Neural cell (in vitro differentiated cells): ENCODE data around the gene CPA5. TPM values are rescaled to one million over a fixed set of nuclear protein-coding genes. Genes with fewer than 3 reads are reported as not detected.

Experiments used
- H2AFZ ChIP-seq: fragments of 200-600, 300-800 bp; sonication (generic), shearing (Covaris generic); 2 replicates; pipeline ENCODE4 v1.6.0; 2014; ENCODE audit warnings: low read depth, mild to moderate bottlenecking, antibody characterized with exemption, low read length, moderate library complexity
- H3F3A ChIP-seq: fragments of 200-600 bp; shearing (Covaris generic); 2 replicates; pipeline ENCODE4 v1.6.1; 2016; ENCODE audit warnings: mild to moderate bottlenecking, moderate library complexity, mixed read lengths, antibody characterized with exemption, low read length; ENCODE audit not compliant: insufficient read depth, poor library complexity, severe bottlenecking
- H3K27ac ChIP-seq: fragments of 200-600, 300-800 bp; sonication (generic), shearing (Covaris generic); 2 replicates; pipeline ENCODE4 v1.5.1; 2014; ENCODE audit warnings: mild to moderate bottlenecking, low read length, moderate library complexity
- H3K27me3 ChIP-seq: fragments of 300-800, 200-600 bp; sonication (generic), shearing (Covaris generic); 2 replicates; pipeline ENCODE4 v1.6.0; 2014; ENCODE audit warnings: mild to moderate bottlenecking, low read depth, low read length, moderate library complexity; ENCODE audit not compliant: insufficient read depth
- H3K36me3 ChIP-seq: fragments of 300-800, 200-600 bp; sonication (generic), shearing (Covaris generic); 2 replicates; pipeline ENCODE4 v1.5.1; 2014; ENCODE audit warnings: mild to moderate bottlenecking, antibody characterized with exemption, low read length, moderate library complexity; ENCODE audit not compliant: insufficient read depth
- H3K4me2 ChIP-seq: fragments of 300-800, 200-600 bp; sonication (generic), shearing (Covaris generic); 2 replicates; pipeline ENCODE4 v1.6.0; 2014; ENCODE audit warnings: mild to moderate bottlenecking, low read length
- H3K4me3 ChIP-seq: fragments of 300-800, 200-600 bp; sonication (generic), shearing (Covaris generic); 2 replicates; pipeline ENCODE4 v1.5.1; 2014; ENCODE audit warnings: mild to moderate bottlenecking, low read length, moderate library complexity
- H3K79me2 ChIP-seq: fragments of 200-600 bp; shearing (Covaris generic); replicated peaks from 2 replicates; pipeline ENCODE4 v1.6.0; 2014; ENCODE audit warnings: mild to moderate bottlenecking, low read length, moderate library complexity; ENCODE audit not compliant: insufficient read depth
- H3K9ac ChIP-seq: fragments of 300-800, 200-600 bp; sonication (generic), shearing (Covaris generic); 2 replicates; pipeline ENCODE4 v1.6.1; 2016; ENCODE audit warnings: mild to moderate bottlenecking, low read length, mixed read lengths
- H3K9me2 ChIP-seq: fragments of 200-600 bp; shearing (Covaris generic); 2 replicates; pipeline ENCODE4 v1.6.1; 2016; ENCODE audit warnings: mild to moderate bottlenecking, low read length, mixed read lengths; ENCODE audit not compliant: insufficient read depth
- H3K9me3 ChIP-seq: fragments of 200-600, 300-800 bp; sonication (generic), shearing (Covaris generic); 2 replicates; pipeline ENCODE4 v1.6.1; 2016; ENCODE audit warnings: mild to moderate bottlenecking, mixed run types, low read length, moderate library complexity, mixed read lengths
- H4K20me1 ChIP-seq: fragments of 200-600 bp; shearing (Covaris generic); 2 replicates; pipeline ENCODE4 v1.6.1; 2016; ENCODE audit warnings: mild to moderate bottlenecking, mixed run types; ENCODE audit not compliant: insufficient read depth
- CTCF ChIP-seq: fragments of 450-650 bp; IDR thresholded peaks from 2 replicates; pipeline ENCODE4 v1.5.1; 2014; ENCODE audit warnings: antibody characterized with exemption, mild to moderate bottlenecking, moderate library complexity; ENCODE audit not compliant: poor library complexity, severe bottlenecking
- EP300 ChIP-seq: fragments of 450-650 bp; conservative IDR thresholded peaks from 2 replicates; pipeline ENCODE4 v1.6.1; 2014; ENCODE audit warnings: antibody characterized with exemption, mild to moderate bottlenecking, moderate library complexity; ENCODE audit not compliant: poor library complexity, severe bottlenecking
- EZH2 ChIP-seq: fragments of 200-600, 300-800 bp; shearing (Covaris generic), sonication (generic); IDR thresholded peaks from 2 replicates; pipeline ENCODE4 v1.6.1; 2014; ENCODE audit warnings: antibody characterized with exemption, low read length, borderline replicate concordance, mild to moderate bottlenecking; ENCODE audit not compliant: insufficient read depth, poor library complexity, severe bottlenecking
- MXI1 ChIP-seq: fragments of 450-650 bp; conservative IDR thresholded peaks from 2 replicates; pipeline ENCODE4 v1.6.1; 2014; ENCODE audit warnings: antibody characterized with exemption, mild to moderate bottlenecking; ENCODE audit not compliant: poor library complexity, severe bottlenecking
- POLR2AphosphoS5 ChIP-seq: IDR thresholded peaks from 2 replicates; pipeline ENCODE4 v1.6.1; 2012
- RAD21 ChIP-seq: fragments of 450-650 bp; conservative IDR thresholded peaks from 2 replicates; pipeline ENCODE4 v1.6.1; 2014; ENCODE audit warnings: antibody characterized with exemption, mild to moderate bottlenecking, moderate library complexity
- SMC3 ChIP-seq: fragments of 450-650 bp; conservative IDR thresholded peaks from 2 replicates; pipeline ENCODE4 v1.6.1; 2014; ENCODE audit warnings: antibody characterized with exemption, mild to moderate bottlenecking, moderate library complexity; ENCODE audit not compliant: poor library complexity
- TAF1 ChIP-seq: IDR thresholded peaks from 2 replicates; pipeline ENCODE4 v1.6.1; 2012; ENCODE audit warnings: low read depth
- polyA plus RNA-seq: library from polyadenylated mRNA; depleted of rRNA; stranded (reverse); fragments of >200 nt; gene quantifications from 2 replicates; pipeline ENCODE4 v1.2.3, GENCODE V29; 2014
- TF ChIP-seq, protein P1 (sequence below): IDR thresholded peaks from 2 replicates; pipeline ENCODE4 v1.6.1; 2012; ENCODE audit warnings: borderline replicate concordance

The CPA5 gene
- polyA plus RNA-seq, 1 donor from 2014 or later, result not detected

GRCh38 chr7:130390486-130390885, 45.9 kb downstream of the CPA5 start:
- Histone ChIP-seq H4K20me1 (no peaks in the 10 kb centered on the region), H3K27me3 (no peaks in the 10 kb centered on the region), H3K4me3 (no peak overlapping the region), H3K36me3 (no peaks in the 10 kb centered on the region), H3K79me2 (no peaks in the 10 kb centered on the region), H3F3A (no peaks in the 10 kb centered on the region), H3K4me2 (no peak overlapping the region), H3K9me2 (no peaks in the 10 kb centered on the region), H3K9ac (no peak overlapping the region), H3K27ac (no peak overlapping the region), H2AFZ (no peak overlapping the region), H3K9me3 (no peaks in the 10 kb centered on the region)
- TF ChIP-seq CTCF (no peak), TAF1 (no peak), RAD21 (no peak), SMC3 (no peak), EZH2 (no peak), EP300 (no peak), MXI1 (no peak), POLR2AphosphoS5 (no peak)
- TF ChIP-seq, protein P1, sequence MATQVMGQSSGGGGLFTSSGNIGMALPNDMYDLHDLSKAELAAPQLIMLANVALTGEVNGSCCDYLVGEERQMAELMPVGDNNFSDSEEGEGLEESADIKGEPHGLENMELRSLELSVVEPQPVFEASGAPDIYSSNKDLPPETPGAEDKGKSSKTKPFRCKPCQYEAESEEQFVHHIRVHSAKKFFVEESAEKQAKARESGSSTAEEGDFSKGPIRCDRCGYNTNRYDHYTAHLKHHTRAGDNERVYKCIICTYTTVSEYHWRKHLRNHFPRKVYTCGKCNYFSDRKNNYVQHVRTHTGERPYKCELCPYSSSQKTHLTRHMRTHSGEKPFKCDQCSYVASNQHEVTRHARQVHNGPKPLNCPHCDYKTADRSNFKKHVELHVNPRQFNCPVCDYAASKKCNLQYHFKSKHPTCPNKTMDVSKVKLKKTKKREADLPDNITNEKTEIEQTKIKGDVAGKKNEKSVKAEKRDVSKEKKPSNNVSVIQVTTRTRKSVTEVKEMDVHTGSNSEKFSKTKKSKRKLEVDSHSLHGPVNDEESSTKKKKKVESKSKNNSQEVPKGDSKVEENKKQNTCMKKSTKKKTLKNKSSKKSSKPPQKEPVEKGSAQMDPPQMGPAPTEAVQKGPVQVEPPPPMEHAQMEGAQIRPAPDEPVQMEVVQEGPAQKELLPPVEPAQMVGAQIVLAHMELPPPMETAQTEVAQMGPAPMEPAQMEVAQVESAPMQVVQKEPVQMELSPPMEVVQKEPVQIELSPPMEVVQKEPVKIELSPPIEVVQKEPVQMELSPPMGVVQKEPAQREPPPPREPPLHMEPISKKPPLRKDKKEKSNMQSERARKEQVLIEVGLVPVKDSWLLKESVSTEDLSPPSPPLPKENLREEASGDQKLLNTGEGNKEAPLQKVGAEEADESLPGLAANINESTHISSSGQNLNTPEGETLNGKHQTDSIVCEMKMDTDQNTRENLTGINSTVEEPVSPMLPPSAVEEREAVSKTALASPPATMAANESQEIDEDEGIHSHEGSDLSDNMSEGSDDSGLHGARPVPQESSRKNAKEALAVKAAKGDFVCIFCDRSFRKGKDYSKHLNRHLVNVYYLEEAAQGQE, result no peak

DNA sequence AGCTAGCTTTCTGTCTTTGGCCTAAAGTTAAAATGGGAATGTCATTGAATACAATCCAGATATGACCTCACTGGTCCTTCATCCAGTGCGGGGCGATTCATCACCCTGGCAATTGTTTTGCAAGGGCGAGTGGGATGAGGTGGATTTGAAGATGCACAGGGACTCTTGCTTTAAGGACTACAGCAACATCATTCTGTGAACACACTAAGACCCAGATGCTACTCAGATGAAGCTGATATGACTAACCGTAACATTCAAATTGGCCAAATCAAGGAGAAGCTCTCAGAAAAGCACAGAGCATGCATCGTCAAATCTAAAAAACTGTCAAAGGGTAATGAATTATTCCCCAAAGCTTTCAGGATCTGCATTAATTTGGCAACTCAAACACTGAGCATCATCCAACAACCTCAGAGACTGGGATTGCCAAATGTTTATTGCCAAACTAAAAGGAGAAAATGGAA, 48.5 kb downstream of the CPA5 start:
- no peak overlapping the region for H3K4me2 ChIP-seq
- H3K27ac ChIP-seq, result peak overlapping the region; percentile 33

More for the DNA sequence above, 48.5 kb downstream of the CPA5 start:
- Histone ChIP-seq H3K79me2 (no peaks in the 10 kb centered on the region), H3K9ac (no peak overlapping the region), H3K4me3 (no peak overlapping the region), H4K20me1 (no peaks in the 10 kb centered on the region), H3K9me3 (no peaks in the 10 kb centered on the region), H2AFZ (no peak overlapping the region), H3K27me3 (no peaks in the 10 kb centered on the region), H3K36me3 (no peaks in the 10 kb centered on the region), H3F3A (no peaks in the 10 kb centered on the region), H3K9me2 (no peaks in the 10 kb centered on the region)
- TF ChIP-seq POLR2AphosphoS5 (no peak), EP300 (no peak), RAD21 (no peak), TAF1 (no peak), CTCF (no peak), SMC3 (no peak), MXI1 (no peak), EZH2 (no peak)
- TF ChIP-seq, protein P1, result no peak
